Measurements from ENCODE around the gene TDRD9. TPM values are rescaled to one million over a fixed set of nuclear protein-coding genes. Genes with fewer than 3 reads are reported as not detected.

The TDRD9 gene
- total RNA-seq, 2 donors from 2014 or later: 12.0 TPM; not detected in 1

DNA sequence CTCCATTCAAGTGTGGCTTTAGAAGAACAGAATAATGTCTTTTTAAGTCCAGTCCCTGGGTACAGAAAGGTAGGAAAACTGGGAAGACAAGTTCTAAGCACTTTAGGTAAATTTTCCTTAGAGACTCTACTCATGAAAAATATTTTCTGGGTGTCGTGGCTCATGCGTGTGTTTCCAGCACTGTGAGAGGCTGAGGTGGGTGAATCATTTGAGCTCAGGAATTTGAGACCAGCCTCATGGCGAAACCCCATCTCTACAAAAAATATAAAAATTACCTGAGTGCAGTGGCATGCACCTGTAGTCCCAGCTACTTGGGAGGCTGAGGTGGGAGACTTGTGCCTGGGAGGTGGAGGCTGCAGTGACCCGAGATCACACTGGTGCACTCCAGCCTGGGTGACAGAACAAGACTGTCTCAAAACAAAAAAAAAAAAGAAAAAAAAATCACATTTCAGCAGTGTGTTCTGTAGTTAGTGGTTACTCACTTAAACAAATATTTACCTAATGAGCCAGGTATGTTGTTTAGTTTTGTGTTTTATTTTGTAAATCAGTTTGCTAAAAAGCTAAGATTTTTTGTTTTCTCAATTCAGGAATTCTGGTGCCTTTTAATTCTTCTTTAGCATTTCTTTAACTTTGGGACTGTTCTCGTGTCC lies 66.4 kb downstream of the TDRD9 start:
- no peak overlapping the region for H3K27ac ChIP-seq
- no peak for ATAC-seq (ENCODE audit: insufficient number of reproducible peaks, low FRiP score, low read depth)
- H3K4me1 ChIP-seq (ENCODE audit: control insufficient read depth in 1 of 2, low read depth in 2 of 2): no peaks in the 10 kb centered on the region
- H3K9me3 ChIP-seq: no peaks in the 10 kb centered on the region
- no peaks in the 10 kb centered on the region for H3K36me3 ChIP-seq
- TF ChIP-seq, protein P1, sequence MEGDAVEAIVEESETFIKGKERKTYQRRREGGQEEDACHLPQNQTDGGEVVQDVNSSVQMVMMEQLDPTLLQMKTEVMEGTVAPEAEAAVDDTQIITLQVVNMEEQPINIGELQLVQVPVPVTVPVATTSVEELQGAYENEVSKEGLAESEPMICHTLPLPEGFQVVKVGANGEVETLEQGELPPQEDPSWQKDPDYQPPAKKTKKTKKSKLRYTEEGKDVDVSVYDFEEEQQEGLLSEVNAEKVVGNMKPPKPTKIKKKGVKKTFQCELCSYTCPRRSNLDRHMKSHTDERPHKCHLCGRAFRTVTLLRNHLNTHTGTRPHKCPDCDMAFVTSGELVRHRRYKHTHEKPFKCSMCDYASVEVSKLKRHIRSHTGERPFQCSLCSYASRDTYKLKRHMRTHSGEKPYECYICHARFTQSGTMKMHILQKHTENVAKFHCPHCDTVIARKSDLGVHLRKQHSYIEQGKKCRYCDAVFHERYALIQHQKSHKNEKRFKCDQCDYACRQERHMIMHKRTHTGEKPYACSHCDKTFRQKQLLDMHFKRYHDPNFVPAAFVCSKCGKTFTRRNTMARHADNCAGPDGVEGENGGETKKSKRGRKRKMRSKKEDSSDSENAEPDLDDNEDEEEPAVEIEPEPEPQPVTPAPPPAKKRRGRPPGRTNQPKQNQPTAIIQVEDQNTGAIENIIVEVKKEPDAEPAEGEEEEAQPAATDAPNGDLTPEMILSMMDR (IDR thresholded peaks at IDR 0.05): no peak
- no peak overlapping the region for H3K4me3 ChIP-seq
- no peak for DNase-seq (ENCODE audit: low spot score)
- no peaks in the 10 kb centered on the region for H3K27me3 ChIP-seq (replicated peaks; ENCODE audit: insufficient read depth)

DNA sequence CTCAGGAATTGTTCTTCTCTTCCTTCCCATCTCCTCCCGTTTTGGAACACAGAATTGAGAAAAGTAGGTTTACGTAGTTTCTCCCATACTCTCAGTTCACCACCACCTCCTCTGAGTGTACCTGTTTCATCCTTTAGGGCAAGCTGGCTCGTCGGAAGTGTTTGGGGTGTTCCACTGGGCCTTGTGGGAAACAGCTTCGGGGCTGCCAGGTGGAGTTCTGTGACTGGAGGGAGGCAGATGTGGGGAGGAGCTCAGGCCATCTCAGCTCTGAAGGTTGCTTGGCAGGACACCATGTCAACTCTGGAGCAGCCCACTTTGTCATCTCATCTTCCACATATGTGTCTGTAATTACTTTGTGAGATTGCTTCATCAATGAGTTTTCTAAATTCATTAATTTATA lies 67.6 kb downstream of the TDRD9 start:
- TF ChIP-seq, protein P1 (IDR thresholded peaks at IDR 0.05): no peak
- H3K4me3 ChIP-seq: no peak overlapping the region
- ATAC-seq (ENCODE audit: insufficient number of reproducible peaks, low FRiP score, low read depth) (no peak), DNase-seq (ENCODE audit: low spot score) (no peak)
- no peak overlapping the region for H3K27ac ChIP-seq
- H3K27me3 ChIP-seq (replicated peaks; ENCODE audit: insufficient read depth): no peaks in the 10 kb centered on the region
- H3K9me3 ChIP-seq: no peaks in the 10 kb centered on the region
- H3K4me1 ChIP-seq (ENCODE audit: control insufficient read depth in 1 of 2, low read depth in 2 of 2): no peaks in the 10 kb centered on the region
- H3K36me3 ChIP-seq: no peaks in the 10 kb centered on the region

DNA sequence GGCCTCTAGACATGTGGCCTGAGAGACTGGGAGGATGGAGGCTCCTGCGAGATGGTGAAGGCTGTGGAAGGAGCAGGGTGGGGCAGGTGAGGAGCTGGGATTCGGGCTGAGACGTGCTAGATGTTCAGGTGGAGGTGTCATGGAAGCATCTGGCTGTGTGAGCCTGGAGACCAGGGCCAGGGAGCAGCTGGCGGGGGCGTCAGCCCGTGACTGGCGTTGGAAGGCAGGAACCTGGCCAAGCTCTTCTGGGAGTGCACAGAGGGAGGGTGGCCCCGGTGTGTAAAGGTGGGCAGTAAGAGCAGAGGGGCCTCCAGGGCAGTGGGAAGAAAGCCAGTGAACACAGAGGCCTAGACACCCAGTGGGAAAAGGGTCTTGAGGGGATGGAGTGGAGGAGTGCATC lies 69.1 kb downstream of the TDRD9 start:
- Histone ChIP-seq H3K4me1 (ENCODE audit: control insufficient read depth in 1 of 2, low read depth in 2 of 2) (no peaks in the 10 kb centered on the region), H3K27ac (no peak overlapping the region), H3K27me3 (replicated peaks; ENCODE audit: insufficient read depth) (no peaks in the 10 kb centered on the region), H3K4me3 (no peak overlapping the region), H3K9me3 (no peaks in the 10 kb centered on the region), H3K36me3 (no peaks in the 10 kb centered on the region)
- no peak for DNase-seq (ENCODE audit: low spot score)
- no peak for ATAC-seq (ENCODE audit: insufficient number of reproducible peaks, low FRiP score, low read depth)
- TF ChIP-seq, protein P1 (IDR thresholded peaks at IDR 0.05): no peak

DNA sequence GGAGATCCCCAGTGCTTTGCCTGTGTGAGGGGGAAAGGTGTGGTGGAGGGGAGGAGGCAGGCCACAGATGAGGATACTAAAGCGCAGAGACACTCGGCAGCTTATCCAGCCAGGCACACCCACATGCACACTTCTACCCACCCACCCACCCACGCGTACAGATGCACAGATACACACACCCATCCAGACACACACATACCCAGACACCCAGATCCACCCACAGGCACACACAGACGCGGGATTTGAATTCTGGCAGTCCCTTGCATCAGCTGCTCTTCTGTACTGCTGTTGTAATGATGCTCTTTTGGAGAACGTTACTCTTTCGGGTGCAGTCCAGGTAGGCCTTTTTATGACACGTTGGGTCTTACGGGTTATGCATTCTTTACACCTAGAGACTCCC lies 69.8 kb downstream of the TDRD9 start:
- TF ChIP-seq, protein P1 (IDR thresholded peaks at IDR 0.05): no peak
- Histone ChIP-seq H3K27me3 (replicated peaks; ENCODE audit: insufficient read depth) (no peaks in the 10 kb centered on the region), H3K4me3 (no peak overlapping the region), H3K4me1 (ENCODE audit: control insufficient read depth in 1 of 2, low read depth in 2 of 2) (no peaks in the 10 kb centered on the region), H3K27ac (no peak overlapping the region), H3K36me3 (no peaks in the 10 kb centered on the region), H3K9me3 (no peaks in the 10 kb centered on the region)
- DNase-seq (ENCODE audit: low spot score) (no peak), ATAC-seq (ENCODE audit: insufficient number of reproducible peaks, low FRiP score, low read depth) (no peak)

DNA sequence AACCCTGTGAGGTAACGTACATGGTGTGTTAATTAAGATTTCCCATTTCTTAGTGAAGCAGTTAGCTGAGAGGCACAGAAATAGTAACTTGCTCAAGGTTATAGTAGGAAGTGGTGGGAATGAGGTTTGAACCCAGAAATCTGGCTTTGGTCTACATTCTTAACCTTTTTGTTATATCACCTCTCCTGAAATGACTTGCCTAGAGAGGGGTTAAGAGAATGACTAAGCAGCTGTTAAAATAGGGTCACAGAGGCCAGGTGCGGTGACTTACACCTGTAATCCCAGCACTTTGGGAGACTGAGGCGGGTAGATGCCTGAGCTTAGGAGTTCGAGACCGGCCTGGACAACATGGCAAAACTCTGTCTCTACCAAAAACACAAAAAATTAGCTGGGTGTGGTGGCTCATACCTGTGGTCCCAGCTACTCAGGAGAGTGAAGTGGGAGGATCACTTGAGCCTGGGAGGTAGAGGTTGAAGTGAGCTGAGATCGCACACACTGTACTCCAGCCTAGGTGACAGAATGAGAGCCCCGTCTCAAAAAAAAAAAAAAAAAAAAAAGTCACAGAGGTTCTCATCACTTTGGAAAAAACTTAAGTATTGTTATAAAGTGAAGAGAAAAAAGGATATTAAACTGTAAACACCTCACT lies 71.7 kb downstream of the TDRD9 start:
- no peak overlapping the region for H3K4me3 ChIP-seq
- ATAC-seq (ENCODE audit: insufficient number of reproducible peaks, low FRiP score, low read depth) (no peak), DNase-seq (ENCODE audit: low spot score) (no peak)
- TF ChIP-seq, protein P1 (IDR thresholded peaks at IDR 0.05): no peak
- no peaks in the 10 kb centered on the region for H3K36me3 ChIP-seq
- no peaks in the 10 kb centered on the region for H3K9me3 ChIP-seq
- no peak overlapping the region for H3K27ac ChIP-seq
- H3K27me3 ChIP-seq (replicated peaks; ENCODE audit: insufficient read depth): no peaks in the 10 kb centered on the region
- H3K4me1 ChIP-seq (ENCODE audit: control insufficient read depth in 1 of 2, low read depth in 2 of 2): no peaks in the 10 kb centered on the region
